ENCODE data around the gene ITPRIP. TPM values are rescaled to one million over a fixed set of nuclear protein-coding genes. Genes with fewer than 3 reads are reported as not detected.

ITPRIP gene
- total RNA-seq, 1 donor from 2014 or later = 1.6 TPM

DNA sequence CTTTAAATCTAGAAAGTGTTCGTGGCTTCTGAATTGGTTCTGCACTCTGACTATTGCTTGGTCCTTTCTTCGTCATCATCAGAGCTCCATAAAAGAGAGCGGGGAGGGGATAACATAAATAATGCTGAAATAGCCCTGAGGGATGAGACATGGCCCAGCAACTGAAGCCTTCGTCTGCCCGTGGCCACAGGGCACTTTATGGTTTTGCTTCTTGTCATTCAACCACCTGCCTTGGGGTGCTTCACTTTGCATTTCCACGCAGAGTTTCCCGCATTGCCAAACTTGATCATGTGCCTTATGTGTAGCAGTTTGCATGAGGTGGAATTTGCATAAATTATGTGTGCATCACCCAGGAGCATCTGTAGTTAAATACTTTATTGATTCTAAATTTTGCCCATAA lies 53.4 kb downstream of the ITPRIP start:
- H3K27ac ChIP-seq = no peak overlapping the region
- Mint-ChIP-seq H3K36me3 (no peaks in the 10 kb centered on the region), H3K27ac (no peak overlapping the region), H3K4me1 (no peaks in the 10 kb centered on the region), H3K9me3 (no peaks in the 10 kb centered on the region), H3K4me3 (no peak overlapping the region), H3K27me3 (ENCODE audit: insufficient read depth, low read depth) (no peaks in the 10 kb centered on the region)
- no peak for DNase-seq (ENCODE audit: low spot score)
- H3K4me3 ChIP-seq = no peak overlapping the region
- no peaks in the 10 kb centered on the region for H3K4me1 ChIP-seq
- no peaks in the 10 kb centered on the region for H3K36me3 ChIP-seq
- no peak overlapping the region for H3K4me2 ChIP-seq
- TF ChIP-seq EZH2phosphoT487 (IDR thresholded peaks at IDR 0.05) = no peak
- no peak for TF ChIP-seq EZH2 (IDR thresholded peaks at IDR 0.05)
- TF ChIP-seq, protein P1, sequence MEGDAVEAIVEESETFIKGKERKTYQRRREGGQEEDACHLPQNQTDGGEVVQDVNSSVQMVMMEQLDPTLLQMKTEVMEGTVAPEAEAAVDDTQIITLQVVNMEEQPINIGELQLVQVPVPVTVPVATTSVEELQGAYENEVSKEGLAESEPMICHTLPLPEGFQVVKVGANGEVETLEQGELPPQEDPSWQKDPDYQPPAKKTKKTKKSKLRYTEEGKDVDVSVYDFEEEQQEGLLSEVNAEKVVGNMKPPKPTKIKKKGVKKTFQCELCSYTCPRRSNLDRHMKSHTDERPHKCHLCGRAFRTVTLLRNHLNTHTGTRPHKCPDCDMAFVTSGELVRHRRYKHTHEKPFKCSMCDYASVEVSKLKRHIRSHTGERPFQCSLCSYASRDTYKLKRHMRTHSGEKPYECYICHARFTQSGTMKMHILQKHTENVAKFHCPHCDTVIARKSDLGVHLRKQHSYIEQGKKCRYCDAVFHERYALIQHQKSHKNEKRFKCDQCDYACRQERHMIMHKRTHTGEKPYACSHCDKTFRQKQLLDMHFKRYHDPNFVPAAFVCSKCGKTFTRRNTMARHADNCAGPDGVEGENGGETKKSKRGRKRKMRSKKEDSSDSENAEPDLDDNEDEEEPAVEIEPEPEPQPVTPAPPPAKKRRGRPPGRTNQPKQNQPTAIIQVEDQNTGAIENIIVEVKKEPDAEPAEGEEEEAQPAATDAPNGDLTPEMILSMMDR (IDR thresholded peaks at IDR 0.05) = no peak
- H3F3A ChIP-seq (ENCODE audit: low read depth) = no peaks in the 10 kb centered on the region
- H3K9me3 ChIP-seq (ENCODE audit: low read depth) = no peaks in the 10 kb centered on the region
- no peaks in the 10 kb centered on the region for H4K20me1 ChIP-seq (ENCODE audit: low read depth)
- no peak overlapping the region for H3K9ac ChIP-seq
- H3K27me3 ChIP-seq = no peaks in the 10 kb centered on the region
- H2AFZ ChIP-seq (replicated peaks) = no peak overlapping the region
- H3K79me2 ChIP-seq (ENCODE audit: low read depth) = no peaks in the 10 kb centered on the region

DNA sequence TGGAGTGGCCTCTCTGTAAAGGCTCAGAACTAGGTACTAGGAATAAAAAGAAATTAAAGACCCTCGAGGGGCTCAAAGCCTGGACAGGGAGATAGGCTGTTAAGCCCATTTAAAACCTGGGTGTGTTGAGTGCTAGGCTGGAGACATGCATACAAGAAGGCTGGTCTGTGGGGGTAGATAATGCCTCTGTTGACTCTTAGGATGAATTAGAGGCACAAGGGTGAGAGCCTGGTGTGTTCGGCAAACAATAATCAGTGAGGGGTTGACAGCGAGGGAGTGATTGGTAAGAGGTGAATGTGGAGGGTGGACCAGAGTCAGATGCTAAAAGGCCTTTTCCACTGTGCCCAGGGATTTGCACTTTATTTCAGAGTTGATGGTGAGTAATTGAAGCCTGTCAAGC lies 56.6 kb downstream of the ITPRIP start:
- H3K4me2 ChIP-seq = no peak overlapping the region
- H3K79me2 ChIP-seq (ENCODE audit: low read depth) = no peaks in the 10 kb centered on the region
- no peaks in the 10 kb centered on the region for H3K4me1 ChIP-seq
- Mint-ChIP-seq H3K4me3 (no peak overlapping the region), H3K27ac (no peak overlapping the region), H3K4me1 (no peaks in the 10 kb centered on the region), H3K27me3 (ENCODE audit: insufficient read depth, low read depth) (no peaks in the 10 kb centered on the region), H3K9me3 (no peaks in the 10 kb centered on the region), H3K36me3 (no peaks in the 10 kb centered on the region)
- H3K27ac ChIP-seq = no peak overlapping the region
- TF ChIP-seq EZH2phosphoT487 (IDR thresholded peaks at IDR 0.05) (no peak), EZH2 (IDR thresholded peaks at IDR 0.05) (no peak)
- TF ChIP-seq, protein P1 (IDR thresholded peaks at IDR 0.05) = no peak
- no peaks in the 10 kb centered on the region for H3K27me3 ChIP-seq
- H3K36me3 ChIP-seq = no peaks in the 10 kb centered on the region
- no peak overlapping the region for H2AFZ ChIP-seq (replicated peaks)
- H3F3A ChIP-seq (ENCODE audit: low read depth) = no peaks in the 10 kb centered on the region
- no peak overlapping the region for H3K9ac ChIP-seq
- DNase-seq (ENCODE audit: low spot score) = no peak
- H3K4me3 ChIP-seq = no peak overlapping the region
- no peaks in the 10 kb centered on the region for H3K9me3 ChIP-seq (ENCODE audit: low read depth)
- no peaks in the 10 kb centered on the region for H4K20me1 ChIP-seq (ENCODE audit: low read depth)

DNA sequence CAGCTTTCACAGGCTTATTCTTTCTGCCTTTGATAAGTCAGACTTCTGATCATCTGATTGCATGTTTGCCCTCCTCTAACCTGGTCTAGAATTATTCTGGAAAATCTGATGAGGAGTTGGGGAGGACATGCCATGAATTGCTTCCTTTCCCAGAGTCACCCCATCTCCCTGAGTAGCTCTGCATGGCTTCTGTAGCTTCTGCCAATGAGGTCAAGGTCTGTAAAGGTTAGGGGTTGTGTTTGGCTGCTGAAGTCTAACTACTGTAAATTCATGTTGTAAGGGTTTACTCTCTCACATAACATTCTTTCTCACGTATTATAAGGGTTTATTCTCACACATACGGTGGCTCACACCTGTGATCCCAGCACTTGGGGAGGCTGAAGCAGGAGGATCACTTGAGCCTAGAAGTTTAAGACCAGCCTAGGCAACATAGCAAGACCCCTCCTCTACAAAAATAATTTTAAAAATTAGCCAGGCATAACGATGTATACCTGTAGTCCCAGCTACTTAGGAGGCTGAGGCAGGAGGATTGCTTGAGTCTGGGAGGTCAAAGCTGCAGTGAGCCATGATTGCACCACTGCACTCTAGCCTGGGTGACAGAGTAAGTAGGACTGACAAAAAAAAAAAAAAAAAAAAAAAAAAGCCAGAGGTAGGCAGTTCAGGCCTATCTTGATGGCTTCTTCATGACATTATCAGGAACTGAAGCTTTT lies 58.6 kb downstream of the ITPRIP start:
- H3K4me3 Mint-ChIP-seq = no peak overlapping the region
- H3K36me3 ChIP-seq = no peaks in the 10 kb centered on the region
- TF ChIP-seq EZH2phosphoT487 (IDR thresholded peaks at IDR 0.05) (no peak), EZH2 (IDR thresholded peaks at IDR 0.05) (no peak)
- TF ChIP-seq, protein P1 (IDR thresholded peaks at IDR 0.05) = no peak
- H3K4me2 ChIP-seq = no peak overlapping the region
- H4K20me1 ChIP-seq (ENCODE audit: low read depth) = no peaks in the 10 kb centered on the region
- H3K27me3 Mint-ChIP-seq (ENCODE audit: insufficient read depth, low read depth) = no peaks in the 10 kb centered on the region
- no peaks in the 10 kb centered on the region for H3K4me1 ChIP-seq
- H3K79me2 ChIP-seq (ENCODE audit: low read depth) = no peaks in the 10 kb centered on the region
- no peaks in the 10 kb centered on the region for H3K9me3 ChIP-seq (ENCODE audit: low read depth)
- H3K4me1 Mint-ChIP-seq = no peaks in the 10 kb centered on the region
- no peak overlapping the region for H3K27ac ChIP-seq
- no peak overlapping the region for H2AFZ ChIP-seq (replicated peaks)
- H3K27me3 ChIP-seq = peaks cover 5% of the 10 kb centered on the region
- no peak overlapping the region for H3K4me3 ChIP-seq
- H3K36me3 Mint-ChIP-seq = no peaks in the 10 kb centered on the region
- no peaks in the 10 kb centered on the region for H3K9me3 Mint-ChIP-seq
- no peaks in the 10 kb centered on the region for H3F3A ChIP-seq (ENCODE audit: low read depth)
- H3K27ac Mint-ChIP-seq = no peak overlapping the region
- H3K9ac ChIP-seq = no peak overlapping the region
- DNase-seq (ENCODE audit: low spot score) = no peak

All from neural progenitor cell (in vitro differentiated cells).